Measurements from ENCODE around the gene LMAN1. TPM values are rescaled to one million over a fixed set of nuclear protein-coding genes. Genes with fewer than 3 reads are reported as not detected.

LMAN1 gene
- 188 and 268 TPM in 2 replicates for total RNA-seq

GRCh38 chr18:59358712-59359575 is at the start of gene LMAN1:
Gene LMAN1, minus strand, starts transcription at chr18:59359265. Its CDS starts 21 bp downstream, at chr18:59359244.
- H3K4me3 ChIP-seq (ENCODE audit: low read depth, low read length), result peak within 1 kb of the TSS; percentile 97
- TF ChIP-seq, protein P1, sequence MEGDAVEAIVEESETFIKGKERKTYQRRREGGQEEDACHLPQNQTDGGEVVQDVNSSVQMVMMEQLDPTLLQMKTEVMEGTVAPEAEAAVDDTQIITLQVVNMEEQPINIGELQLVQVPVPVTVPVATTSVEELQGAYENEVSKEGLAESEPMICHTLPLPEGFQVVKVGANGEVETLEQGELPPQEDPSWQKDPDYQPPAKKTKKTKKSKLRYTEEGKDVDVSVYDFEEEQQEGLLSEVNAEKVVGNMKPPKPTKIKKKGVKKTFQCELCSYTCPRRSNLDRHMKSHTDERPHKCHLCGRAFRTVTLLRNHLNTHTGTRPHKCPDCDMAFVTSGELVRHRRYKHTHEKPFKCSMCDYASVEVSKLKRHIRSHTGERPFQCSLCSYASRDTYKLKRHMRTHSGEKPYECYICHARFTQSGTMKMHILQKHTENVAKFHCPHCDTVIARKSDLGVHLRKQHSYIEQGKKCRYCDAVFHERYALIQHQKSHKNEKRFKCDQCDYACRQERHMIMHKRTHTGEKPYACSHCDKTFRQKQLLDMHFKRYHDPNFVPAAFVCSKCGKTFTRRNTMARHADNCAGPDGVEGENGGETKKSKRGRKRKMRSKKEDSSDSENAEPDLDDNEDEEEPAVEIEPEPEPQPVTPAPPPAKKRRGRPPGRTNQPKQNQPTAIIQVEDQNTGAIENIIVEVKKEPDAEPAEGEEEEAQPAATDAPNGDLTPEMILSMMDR (IDR thresholded peaks at IDR 0.05; ENCODE audit: insufficient read depth, low read depth, low read length), result no peak
- DNase-seq (ENCODE audit: low read depth), result peak; percentile 95

DNA sequence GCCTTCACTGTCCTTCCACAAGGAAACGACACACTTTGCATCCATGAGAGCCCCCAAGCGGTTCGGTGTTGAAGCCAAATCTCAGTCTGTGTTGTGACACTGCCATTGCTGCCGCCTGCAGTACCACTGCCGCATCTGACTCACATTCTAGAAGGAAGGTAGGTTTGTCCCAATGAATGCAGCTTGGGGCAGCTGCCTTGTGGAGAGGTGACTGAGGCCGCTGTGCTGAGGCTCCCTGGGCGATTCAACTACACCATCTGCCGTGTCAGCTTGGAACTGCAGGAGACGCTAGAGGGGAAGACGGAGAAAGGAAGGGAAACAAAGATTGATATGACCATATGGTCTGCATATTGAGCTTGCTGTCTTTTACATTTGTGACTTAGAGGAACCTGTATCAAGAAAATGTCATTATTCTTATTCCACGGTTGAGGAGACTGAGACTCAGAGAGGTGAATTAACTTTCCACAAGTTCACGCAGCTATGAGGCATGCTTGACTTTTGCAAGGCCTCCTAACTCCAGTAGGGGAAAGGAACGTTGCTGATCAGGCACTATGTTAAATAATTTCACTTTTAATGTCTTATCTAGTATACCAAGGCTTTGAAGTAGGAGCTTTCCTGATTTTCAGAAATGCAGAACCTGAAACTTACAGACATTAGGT is 43.5 kb upstream of the LMAN1 start:
- TF ChIP-seq, protein P1 (IDR thresholded peaks at IDR 0.05; ENCODE audit: insufficient read depth, low read depth, low read length), result peak; percentile 96
- no peak overlapping the region for H3K4me3 ChIP-seq (ENCODE audit: low read depth, low read length)
- peak; percentile 66 for DNase-seq (ENCODE audit: low read depth)

GRCh38 chr18:59400407-59400806 is 41.3 kb upstream of the LMAN1 start:
- TF ChIP-seq, protein P1 (IDR thresholded peaks at IDR 0.05; ENCODE audit: insufficient read depth, low read depth, low read length), result no peak
- DNase-seq (ENCODE audit: low read depth), result no peak
- no peak overlapping the region for H3K4me3 ChIP-seq (ENCODE audit: low read depth, low read length)

DNA sequence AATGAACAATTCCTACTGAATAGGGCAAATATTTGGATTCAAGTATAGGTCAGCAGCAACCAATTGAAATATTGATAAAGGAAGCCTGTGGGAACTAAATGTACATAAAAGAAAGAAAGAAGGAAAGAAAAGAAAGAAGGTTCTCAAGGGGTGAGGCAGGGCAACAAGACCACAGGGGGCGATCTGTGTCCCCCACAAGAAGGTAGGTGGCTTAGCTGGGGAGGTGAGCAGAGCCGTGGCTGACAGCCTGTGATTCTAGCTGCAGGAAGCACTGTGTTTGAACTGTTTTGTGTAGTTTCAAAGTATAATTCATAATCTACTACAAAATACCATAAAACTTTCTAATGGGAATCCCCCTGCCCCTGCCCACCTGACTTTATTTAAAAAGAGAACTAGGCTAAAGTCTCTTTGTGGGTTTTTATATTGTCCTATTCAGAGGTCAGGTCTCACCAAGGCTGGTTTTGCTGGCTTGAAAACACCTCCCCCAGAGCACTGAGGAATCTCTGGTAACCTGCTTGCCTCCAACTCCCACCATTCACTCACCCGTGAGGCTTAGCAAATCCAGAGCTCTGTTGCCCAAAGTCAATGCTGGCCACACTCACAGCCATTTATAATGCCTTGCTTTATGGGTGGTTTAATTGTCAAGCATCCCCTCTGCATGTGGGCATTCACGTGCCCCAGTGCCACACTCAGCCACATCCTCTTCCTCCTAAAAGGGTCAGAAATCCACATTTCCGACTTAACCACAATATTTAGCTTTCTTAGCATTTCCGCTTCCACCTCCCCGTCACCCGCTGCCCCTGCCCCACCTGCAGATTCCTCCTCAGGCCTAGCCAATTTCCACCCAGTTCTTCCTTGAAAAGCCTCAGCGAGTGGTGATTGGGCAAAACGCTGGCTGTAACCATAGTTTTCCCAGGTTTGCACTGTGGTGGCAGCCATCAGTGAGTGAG is 36.4 kb upstream of the LMAN1 start:
- TF ChIP-seq, protein P1 (IDR thresholded peaks at IDR 0.05; ENCODE audit: insufficient read depth, low read depth, low read length), result no peak
- no peak for DNase-seq (ENCODE audit: low read depth)
- no peak overlapping the region for H3K4me3 ChIP-seq (ENCODE audit: low read depth, low read length)

DNA sequence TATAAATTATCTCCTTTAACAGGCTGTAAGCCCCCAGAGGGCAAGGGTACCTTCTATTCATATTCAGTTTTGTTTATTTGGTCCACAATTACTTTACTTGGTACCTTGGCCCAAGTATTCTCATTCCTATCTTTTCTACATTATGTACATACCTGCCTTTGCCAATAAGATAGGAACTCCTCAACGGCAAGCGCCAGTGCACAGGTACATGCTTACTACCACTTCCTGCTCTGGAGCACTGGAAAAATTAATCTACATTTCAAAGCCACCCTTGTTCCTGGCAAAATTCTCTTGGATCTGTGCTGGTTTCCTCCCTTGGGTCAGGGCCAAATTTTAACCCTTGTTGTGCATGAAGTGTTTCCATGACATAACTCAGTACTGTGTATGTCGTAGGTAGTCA is 34.3 kb upstream of the LMAN1 start:
- TF ChIP-seq, protein P1 (IDR thresholded peaks at IDR 0.05; ENCODE audit: insufficient read depth, low read depth, low read length), result no peak
- no peak overlapping the region for H3K4me3 ChIP-seq (ENCODE audit: low read depth, low read length)
- no peak for DNase-seq (ENCODE audit: low read depth)

GRCh38 chr18:59388817-59389216 is 29.8 kb upstream of the LMAN1 start:
- no peak for DNase-seq (ENCODE audit: low read depth)
- H3K4me3 ChIP-seq (ENCODE audit: low read depth, low read length), result no peak overlapping the region
- TF ChIP-seq, protein P1 (IDR thresholded peaks at IDR 0.05; ENCODE audit: insufficient read depth, low read depth, low read length), result no peak

Data from fibroblast of villous mesenchyme (primary cell).